NB4 (cell line): ENCODE results near the gene UNC5A.

Experiments
- MYC ChIP-seq: IDR thresholded peaks from 2 replicates; pipeline ENCODE4 v1.6.1; 2011; ENCODE audit warnings: low read depth, low read length
- POLR2A ChIP-seq: IDR thresholded peaks from 2 replicates; pipeline ENCODE4 v1.6.1; 2011; ENCODE audit warnings: mild to moderate bottlenecking; ENCODE audit not compliant: insufficient read length; ENCODE audit errors: extremely low read depth
- TF ChIP-seq, protein P1 (sequence below): IDR thresholded peaks from one replicate; pipeline ENCODE4 v1.5.1; 2012; ENCODE audit warnings: low read depth, low read length

DNA sequence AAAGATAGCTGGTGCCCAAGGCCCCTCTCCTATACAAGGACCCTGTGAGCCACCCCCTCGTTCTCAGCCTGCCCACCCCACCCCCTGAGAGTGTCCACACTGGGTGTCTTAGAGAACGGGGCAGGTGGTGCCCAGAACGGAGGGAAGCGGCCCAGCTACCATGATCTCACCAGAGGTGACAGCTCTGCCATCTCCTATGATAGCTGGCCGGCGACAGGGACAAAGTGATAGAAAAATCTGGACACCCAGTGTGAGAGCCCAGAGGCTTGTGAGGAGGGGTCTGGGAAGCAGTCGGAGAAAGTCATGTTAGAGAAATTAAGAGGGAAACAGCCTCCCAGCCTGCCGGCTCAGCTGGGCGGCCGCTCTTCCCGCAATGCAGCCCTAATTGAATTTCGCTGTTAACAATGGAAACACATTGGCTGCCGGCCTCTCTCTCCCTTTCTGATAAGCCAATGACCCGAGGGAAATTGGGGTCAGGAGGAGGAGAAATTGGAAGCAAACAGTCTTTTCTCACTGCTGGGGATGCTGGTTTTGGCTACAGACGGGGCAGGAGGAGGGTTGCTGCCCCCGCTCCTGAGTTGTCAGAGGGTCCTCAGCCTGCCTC, 56.5 kb downstream of the UNC5A start:
- TF ChIP-seq POLR2A (no peak), MYC (no peak)
- TF ChIP-seq, protein P1, sequence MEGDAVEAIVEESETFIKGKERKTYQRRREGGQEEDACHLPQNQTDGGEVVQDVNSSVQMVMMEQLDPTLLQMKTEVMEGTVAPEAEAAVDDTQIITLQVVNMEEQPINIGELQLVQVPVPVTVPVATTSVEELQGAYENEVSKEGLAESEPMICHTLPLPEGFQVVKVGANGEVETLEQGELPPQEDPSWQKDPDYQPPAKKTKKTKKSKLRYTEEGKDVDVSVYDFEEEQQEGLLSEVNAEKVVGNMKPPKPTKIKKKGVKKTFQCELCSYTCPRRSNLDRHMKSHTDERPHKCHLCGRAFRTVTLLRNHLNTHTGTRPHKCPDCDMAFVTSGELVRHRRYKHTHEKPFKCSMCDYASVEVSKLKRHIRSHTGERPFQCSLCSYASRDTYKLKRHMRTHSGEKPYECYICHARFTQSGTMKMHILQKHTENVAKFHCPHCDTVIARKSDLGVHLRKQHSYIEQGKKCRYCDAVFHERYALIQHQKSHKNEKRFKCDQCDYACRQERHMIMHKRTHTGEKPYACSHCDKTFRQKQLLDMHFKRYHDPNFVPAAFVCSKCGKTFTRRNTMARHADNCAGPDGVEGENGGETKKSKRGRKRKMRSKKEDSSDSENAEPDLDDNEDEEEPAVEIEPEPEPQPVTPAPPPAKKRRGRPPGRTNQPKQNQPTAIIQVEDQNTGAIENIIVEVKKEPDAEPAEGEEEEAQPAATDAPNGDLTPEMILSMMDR = no peak
